Measurements from ENCODE around the gene LRIG1.
"Not testable (repeated sequence)": the region's sequence is repeated elsewhere in the genome, so short reads cannot be mapped to it uniquely, and the experiment has no call there.

Gene LRIG1

GRCh38 chr3:66441129-66441528 is 59.7 kb downstream of the LRIG1 start:
- DNase-seq = no peak

DNA sequence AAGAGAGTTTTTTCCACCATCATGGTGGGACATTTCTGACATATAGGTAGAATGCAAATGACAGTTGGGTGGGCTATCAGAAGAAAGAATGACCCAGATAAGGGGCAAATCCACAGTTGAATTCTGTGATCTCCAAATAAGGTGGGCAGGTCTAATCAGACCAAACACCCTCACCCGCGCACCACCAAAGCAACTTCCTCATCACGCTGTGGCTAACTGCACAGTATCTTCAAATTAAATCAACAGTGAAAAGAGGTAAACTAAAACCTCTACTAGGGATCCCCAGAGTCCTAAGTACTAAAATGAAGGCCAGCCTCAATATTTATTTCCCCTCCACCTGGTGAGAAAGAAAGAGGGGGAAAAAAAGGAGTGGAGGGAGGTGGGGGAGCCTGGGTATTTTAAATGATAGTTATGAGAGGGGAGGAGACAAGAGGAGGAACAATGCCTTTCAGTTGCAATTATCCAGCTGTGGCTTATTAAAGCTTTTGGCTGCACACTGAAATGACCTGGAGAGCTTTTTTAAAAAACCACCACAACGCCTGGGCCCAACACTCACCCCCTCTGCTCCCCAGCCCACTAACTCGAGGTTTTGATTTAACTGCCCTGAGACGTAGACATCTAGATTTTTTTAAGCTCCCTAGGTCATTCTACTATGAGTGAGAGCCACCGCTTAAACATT is 61.0 kb downstream of the LRIG1 start:
- no peak for DNase-seq

GRCh38 chr3:66438046-66438445 is 62.8 kb downstream of the LRIG1 start:
- no peak for DNase-seq

DNA sequence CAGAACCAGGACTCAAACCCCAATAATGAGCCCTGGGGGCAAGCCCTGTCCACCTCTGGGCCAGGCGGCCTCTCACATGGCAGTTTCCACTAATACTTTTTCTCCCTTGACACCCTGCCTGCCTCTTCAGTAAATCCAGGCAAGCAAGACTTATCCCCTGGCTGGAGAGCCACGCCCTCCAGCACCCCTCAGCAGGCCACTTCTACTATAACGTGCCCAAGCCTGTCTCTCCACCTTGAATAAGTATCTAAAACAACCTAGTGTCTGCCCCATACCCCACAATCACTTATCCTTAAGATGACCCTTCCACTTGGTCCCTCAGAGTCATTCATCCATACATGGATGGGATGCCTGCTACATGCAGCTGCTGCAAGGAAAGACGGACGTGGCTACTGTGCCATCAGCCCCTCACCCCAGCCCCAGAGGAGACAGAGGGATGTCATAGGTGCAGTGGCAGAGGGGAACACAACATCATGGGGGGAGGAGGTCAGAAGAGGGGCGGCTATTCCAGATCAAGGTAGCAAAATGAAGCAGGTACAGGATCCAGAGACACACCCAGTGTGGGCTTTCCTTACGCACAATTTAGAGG is 63.4 kb downstream of the LRIG1 start:
- DNase-seq = no peak

DNA sequence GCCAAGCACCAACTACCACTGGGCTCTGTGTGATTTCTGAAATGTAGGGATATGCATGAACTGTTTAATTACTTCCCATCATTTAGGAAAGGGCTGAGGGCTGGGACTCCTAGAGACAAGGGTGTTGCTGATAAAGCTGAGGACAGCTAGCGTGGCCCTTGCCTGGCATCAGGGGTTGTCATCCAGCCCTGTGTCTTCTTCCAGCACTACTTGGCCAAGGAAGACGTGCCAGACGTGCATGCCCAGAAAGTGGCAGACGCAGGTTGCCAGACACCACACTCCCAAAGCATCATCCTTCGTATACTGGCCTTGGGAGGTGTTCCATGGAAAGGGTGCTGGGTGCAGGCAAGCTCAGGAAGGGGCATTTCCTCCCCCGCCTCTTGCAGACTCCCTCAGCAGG is 64.8 kb downstream of the LRIG1 start:
- DNase-seq = no peak

DNA sequence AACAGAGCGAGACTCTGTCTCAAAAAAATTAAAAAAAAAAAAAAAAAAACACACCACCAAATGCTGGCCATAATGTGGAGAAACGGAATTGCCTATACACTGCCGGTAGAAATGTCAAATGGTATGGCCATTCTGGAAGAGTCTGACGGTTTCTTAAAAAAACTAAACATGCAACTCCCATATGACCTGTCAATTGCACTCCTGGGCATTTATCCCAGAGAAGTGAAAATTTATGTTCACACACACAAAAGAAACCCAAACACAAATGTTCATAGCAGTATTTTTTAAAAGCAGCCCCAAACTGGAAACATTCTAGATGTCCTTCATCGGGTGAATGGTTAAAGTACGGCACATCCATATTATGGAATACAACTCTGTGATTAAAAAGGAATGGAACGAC is 66.1 kb downstream of the LRIG1 start:
- no peak for DNase-seq

GRCh38 chr3:66433522-66433782 is 67.4 kb downstream of the LRIG1 start:
- no peak for DNase-seq

GRCh38 chr3:66432767-66433521 is 67.9 kb downstream of the LRIG1 start:
- DNase-seq = no peak

DNA sequence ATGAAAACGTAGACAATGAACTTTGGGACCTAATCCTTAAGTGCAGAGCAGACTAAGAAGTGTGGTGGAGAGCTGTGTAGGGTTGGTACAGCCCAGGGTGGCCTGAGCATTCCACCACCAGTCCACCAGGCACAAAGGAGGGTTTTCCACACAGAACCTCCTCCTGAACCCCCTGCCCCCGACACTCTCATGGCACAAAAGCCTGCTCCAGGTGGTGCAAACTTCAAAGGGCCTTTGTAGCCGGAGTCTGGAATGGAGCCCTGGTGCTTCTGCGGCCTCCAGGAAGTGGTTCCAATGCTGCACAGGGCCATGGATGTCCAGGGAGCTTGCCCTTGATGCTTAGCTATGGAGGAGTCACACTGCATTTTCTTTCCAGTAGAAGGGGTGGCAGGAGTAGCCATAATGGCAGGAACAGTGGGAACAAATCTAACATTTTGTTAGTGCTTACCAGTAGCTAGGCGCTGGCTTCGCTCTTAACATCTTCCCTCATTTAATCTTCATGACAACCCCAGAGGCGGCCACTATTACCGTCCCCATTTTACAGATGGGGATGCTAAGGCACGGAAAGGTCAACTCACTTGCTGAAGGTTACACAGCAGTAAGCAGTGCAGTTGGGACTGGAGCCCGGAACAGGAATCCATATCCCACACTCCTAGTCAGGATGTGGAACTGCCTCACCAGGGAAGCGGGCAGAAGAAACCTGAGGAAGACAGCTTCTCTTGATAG is 68.6 kb downstream of the LRIG1 start:
- DNase-seq = no peak

- DNase-seq = no peak
Measured at GRCh38 chr3:66431494-66431893, 69.3 kb downstream of the LRIG1 start.

DNA sequence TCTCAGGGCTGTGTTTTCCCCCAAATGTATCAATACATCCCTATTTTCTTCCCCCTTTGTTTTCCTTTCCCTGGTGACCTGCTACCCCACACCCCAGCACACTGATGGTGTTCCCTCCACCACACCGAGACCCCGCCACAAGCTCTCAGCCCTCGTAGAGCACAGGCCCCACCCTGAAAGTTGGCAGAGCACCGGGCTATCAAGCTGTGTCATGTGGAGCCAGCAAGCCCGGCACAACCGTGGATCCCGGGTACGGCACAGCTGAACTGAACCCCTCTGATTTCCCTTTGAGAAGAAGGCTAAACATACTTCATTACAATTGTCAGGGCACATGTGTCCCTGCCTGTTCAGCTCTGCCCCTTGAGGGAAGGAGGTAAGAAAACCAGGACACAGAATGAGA is 69.9 kb downstream of the LRIG1 start:
- DNase-seq = no peak

GRCh38 chr3:66428733-66429132 is 72.1 kb downstream of the LRIG1 start:
- no peak for DNase-seq

GRCh38 chr3:66427951-66428474 is 72.8 kb downstream of the LRIG1 start:
- no peak for DNase-seq

GRCh38 chr3:66427352-66427751 is 73.5 kb downstream of the LRIG1 start:
- no peak for DNase-seq

DNA sequence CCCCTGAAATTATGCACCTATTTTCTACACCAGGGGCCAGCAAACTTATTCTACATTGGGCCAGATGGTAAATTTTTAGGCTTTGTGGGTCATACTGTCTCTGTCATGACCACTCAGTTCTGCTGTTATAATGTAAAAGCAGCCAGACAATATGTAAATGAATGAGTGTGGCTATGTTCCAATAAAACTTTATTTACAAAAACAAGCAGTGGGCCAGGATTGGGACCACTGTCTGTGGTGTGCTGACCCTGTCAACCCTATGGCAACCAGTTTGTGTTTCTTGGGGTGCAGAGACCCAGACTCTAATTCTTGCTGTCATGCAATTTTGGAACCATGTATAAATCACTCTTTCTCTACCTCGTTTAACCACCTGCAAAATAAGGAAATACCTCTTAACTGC is 74.7 kb downstream of the LRIG1 start:
- DNase-seq = no peak

DNA sequence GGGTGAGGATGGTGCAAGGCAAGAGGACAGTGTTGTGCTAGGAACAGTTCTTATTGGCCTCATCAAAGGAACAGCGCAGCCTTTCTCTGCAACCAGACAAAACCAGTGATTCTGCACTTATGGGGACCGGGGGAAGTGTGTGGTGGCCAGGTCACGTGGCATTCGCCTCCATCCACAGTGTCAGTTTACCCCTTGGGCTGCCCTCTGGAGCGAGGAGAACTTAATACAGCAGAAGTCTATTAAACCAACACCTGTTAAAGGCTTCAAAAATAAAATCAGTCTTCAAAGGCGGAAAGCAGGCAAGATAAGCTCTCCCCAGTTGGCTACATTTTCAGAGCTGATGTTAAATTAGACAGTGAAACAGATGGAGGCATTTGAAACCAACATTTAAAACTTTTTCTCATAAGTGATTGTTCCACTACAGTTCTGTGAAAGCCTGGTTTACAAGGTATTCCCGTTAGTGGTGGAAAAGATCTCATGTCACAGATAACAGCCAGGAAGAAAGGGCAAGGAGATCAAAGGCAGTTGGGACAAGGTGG is 75.2 kb downstream of the LRIG1 start:
- no peak for DNase-seq

GRCh38 chr3:66425032-66425431 is 75.8 kb downstream of the LRIG1 start:
- DNase-seq = no peak

GRCh38 chr3:66423791-66424190 is 77.0 kb downstream of the LRIG1 start:
- no peak for DNase-seq

DNA sequence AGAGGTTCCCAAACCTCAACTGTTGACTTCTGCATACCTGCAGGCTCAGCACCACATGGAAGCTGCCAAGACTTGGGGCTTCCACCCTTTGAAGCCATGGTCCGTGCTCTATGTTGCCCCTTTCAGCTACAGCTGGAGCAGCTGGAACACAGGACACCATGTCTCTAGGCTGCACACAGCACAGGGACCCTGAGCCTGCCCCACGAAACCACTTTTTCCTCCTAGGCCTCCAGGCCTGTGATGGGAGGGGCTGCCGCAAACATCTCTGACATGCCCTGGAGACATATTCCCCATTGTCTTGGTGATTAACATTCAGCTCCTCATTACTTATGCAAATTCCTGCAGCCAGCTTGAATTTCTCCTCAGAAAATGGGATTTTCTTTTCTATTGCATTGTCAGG is 78.9 kb downstream of the LRIG1 start:
- not testable (repeated sequence) for DNase-seq

GRCh38 chr3:66421144-66421543 is 79.7 kb downstream of the LRIG1 start:
- DNase-seq = not testable (repeated sequence)

GRCh38 chr3:66419036-66419435 is 81.8 kb downstream of the LRIG1 start:
- DNase-seq = no peak

DNA sequence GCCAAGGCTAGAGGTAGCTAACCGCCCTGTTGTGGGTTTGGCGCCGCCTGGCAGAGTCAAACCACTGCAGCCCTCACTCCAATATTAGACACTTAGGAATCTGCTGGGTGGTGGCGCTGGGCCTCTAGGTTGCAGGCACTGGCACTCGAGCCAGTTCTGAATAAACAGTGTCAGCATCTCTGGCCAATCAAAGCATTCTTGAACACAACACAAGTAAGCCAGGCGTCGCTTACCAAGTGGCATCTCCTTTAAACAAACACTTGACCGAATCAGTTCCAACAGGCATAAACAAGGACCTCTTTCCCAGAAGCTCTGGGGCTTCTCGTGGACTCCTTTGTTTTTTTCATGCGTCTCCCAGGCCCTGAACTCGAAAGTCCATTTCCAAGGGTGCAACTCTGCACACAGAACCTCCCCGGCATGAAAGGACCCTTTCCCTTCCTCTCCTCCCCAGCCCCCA is 82.3 kb downstream of the LRIG1 start:
- DNase-seq = no peak

Data from CD4-positive, alpha-beta T cell treated with Interleukin-4 for 4 hours (primary cell).